Activated CD4-positive, alpha-beta T cell treated with anti-CD3 and anti-CD28 coated beads for 24 hours (primary cell): Measurements from ENCODE around the gene DZIP1L.
A peak's percentile ranks its signal among the peaks of the same experiment; 100 is the strongest.
"Not testable (repeated sequence)": the region's sequence is repeated elsewhere in the genome, so short reads cannot be mapped to it uniquely, and the experiment has no call there.

Experiments
- DNase-seq, 2 donors: peaks; one replicate each; pipeline ENCODE4 v3.0.0-alpha.2; 2020; ENCODE audit warnings: low read depth in 2 of 2

The DZIP1L gene, protein sequence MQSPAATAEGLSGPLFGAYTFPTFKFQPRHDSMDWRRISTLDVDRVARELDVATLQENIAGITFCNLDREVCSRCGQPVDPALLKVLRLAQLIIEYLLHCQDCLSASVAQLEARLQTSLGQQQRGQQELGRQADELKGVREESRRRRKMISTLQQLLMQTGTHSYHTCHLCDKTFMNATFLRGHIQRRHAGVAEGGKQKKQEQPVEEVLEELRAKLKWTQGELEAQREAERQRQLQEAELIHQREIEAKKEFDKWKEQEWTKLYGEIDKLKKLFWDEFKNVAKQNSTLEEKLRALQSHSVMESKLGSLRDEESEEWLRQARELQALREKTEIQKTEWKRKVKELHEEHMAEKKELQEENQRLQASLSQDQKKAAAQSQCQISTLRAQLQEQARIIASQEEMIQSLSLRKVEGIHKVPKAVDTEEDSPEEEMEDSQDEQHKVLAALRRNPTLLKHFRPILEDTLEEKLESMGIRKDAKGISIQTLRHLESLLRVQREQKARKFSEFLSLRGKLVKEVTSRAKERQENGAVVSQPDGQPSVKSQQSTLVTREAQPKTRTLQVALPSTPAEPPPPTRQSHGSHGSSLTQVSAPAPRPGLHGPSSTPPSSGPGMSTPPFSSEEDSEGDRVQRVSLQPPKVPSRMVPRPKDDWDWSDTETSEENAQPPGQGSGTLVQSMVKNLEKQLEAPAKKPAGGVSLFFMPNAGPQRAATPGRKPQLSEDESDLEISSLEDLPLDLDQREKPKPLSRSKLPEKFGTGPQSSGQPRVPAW

DNA sequence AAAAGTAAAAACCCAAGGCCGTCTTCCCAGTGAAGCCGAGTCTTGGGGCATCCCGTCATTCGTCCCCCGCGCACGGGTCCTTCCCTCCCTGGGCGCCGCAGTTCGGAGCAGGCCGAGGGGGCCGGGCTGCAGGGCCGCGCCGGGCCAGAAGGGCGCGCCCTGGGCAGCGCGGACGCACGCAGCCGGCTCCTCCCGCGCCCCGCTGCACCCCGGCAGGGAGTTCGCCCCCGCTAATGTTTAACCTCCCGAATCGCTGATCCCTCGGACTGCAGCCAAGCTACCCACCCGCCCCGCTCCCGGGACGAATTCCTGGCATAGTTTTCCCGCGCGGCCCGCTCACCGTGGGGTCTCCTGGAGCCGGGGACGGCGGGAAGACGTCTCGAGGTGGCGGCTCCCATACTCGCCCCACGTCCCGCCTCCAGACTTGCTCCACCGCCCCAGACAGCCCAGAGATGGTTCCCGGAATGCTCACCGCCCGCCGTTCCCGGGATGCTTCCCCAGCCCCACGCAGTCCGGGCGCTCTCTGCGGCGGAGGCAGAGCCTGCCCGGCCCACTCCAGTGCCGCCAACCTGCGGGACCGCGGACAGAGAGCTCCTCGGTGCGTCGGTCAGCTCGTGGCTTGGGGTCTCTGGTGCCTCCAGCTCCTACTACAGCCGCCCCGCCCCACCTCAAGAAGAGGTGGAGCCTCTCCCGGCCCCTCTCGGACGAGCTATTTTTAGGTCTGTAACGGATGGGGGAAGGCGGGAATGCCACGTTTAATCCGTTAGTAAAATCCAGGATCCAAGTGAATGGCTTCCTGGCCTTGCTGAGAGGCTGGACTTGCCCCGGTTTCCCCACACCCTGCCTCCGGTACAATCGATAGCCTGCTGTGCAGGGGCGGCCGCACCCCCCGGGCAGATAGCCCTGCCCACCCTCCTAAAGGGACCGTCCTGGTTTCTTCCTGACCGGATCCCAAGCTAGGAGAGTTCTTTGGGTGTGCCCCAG, at the start of gene DZIP1L:
Gene DZIP1L (minus strand): TSS at position 621 of the 984 bp plus-strand sequence. CDS start 11,637 bp downstream, outside the sequence.
- DNase-seq, result peak in 1 of 2 donors; percentile 22

DNA sequence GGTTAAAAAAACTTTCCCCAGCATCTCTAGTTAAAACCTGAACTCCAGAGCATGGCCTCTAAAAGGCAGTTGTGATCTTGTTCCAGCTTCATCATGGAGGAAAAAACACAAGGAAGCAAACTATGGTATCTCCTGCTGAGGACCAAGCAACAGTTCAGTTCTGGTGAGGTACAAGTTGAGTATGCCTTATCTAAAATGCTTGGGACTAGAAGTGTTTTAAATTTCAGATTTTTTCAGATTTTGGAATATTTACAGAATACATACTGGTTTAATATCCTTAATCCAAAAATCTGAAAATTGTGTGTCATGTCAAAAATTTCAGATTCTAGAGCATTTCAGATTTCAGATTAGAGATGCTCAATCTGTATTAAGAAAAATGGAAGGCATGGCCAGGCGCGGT, 49.7 kb upstream of the DZIP1L start:
- DNase-seq, result no peak

DNA sequence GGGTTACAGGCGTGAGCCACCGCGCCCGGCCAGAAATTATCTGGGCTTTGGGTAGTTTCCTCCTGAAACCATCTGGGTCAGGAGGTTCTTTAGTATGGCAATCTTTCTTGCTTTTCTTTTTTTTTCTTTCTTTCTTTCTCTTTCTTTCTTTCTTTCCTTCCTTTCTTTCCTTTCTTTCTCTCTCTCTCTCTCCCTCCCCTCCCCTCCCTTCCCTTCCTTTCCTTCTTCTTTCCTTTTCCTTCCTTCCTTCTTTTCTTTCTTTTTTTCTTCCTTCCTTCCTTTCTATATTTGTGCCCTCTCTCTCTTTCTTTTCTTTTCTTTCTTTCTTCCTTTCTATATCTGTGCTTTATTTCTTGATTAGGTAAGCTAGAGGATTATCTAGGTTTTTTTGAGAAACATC, 42.3 kb upstream of the DZIP1L start:
- no peak for DNase-seq

DNA sequence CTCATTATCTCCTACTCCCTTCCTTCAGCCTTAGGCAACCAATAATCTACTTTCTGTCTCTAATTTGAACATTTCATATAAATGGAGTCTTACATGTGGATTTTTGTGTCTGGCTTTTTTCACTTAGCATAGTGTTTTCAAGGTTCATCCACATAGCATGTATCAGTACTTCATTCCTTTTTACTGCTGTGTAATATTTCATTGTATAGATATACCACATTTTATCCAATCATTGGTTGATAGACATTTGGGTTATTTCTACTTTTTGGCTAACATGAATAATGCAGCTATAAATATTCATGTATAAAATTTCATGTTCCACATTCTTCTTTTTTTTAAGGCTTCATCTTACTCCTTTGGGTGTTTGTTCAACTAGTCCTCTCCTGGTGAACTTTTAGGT, 39.1 kb upstream of the DZIP1L start:
- no peak for DNase-seq

DNA sequence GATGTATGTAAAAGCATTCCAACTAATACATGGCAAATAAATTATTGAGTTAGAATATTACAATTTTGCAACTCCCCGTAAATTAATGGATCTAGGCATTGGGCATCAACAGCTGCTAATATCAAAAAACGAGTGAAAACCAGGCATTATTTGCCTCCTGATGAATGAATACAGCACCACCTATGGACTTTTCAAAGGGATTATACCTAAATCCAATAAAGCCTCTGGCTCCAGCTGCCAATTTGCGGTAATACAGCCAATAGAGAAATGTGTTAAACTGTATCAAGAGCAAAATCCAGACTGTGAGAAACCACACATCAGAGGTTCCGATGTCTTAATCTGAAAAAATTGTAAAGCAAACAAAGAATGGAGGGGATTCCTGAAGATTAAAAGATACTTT, 33.1 kb upstream of the DZIP1L start:
- DNase-seq, result no peak

DNA sequence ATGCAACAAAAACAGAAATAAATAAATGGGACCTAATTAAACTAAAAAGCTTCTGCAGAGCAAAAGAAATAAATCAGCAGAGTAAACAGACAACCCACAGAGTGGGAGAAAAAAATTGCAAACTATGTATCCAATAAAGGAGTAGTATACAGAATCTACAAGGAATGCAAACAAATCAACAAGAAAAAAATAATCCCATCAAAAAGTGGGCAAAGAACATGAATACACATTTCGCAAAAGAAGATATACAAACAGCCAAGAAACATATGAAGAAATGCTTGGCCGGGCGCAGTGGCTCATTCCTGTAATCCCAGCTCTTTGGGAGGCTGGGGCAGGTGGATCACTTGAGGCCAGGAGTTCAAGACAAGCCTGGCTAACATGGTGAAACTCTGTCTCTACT, 26.8 kb upstream of the DZIP1L start:
- DNase-seq, result not testable (repeated sequence)

DNA sequence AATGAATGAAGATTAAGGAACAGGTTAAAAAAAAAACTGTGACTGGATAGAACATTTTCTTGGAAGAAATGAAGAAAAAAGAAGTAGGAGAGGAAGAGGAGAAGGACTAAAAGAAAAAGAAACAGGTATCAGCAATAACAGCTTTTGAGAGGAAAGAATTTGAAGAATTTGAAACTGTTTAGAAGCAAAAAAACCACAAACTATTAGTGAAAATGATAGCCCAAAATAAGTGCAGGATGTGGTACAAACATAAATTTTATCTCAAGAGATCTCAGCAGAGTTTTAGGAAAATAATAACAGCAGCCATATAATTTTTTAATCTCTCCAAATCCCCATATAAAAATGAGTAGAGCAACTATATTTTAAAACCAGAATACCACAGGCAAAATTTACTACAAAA, 25.5 kb upstream of the DZIP1L start:
- DNase-seq, result no peak

DNA sequence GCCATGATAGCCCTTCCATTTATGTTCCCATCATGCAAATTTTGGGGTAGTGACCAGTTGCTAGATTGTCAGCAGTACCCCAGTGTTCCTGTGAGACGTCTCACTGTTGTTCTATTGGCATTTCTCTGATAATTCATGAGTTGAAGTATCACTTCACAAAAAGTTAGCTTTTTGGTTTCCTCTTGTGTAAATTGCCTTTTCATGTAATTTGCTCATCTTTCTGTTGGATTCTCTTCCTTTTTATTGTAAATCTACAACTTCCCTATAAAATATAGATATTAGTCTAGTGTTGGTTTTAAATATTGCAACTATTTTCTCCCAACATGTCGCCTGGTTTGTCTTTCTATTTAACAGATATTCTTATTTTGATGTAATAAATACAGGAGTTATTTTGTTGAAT, 24.3 kb upstream of the DZIP1L start:
- no peak for DNase-seq

DNA sequence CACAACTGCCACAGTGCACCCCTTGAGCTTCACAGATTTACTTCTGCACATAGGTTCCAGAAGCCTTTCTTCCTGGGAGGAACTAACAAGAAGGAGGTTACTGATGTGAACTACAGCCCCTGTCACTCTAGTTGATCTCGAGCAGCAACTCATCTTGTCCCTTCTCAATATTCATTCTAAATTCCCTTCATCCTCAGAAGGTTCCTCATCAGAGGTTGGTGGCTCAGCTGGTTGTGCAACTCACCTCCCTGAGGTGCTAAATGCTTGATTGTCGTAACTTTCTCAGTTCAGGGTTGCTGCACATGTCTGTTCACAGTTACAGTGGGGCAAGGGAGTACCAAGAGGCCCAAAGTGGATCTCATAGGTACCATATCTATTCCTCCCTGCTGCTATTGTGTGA, 22.5 kb upstream of the DZIP1L start:
- no peak for DNase-seq

DNA sequence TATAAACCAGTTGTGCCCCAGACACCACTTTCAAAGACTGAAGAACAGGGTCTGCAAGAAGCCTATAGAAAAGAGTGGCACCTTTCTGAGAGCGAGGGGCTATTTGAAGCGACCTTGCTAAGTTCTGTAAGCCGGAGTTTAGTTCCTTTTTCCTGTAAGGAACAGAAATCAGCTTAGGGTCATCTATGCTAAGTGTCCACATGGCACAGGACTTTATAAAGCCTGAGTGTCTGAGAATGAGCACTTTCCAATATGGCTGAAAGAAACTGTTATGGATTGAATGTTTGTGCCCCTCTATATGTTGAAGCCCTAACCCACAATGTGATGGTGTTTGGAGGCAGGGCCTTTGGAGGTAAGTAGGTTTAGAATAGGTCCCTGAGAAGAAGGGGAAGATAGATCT, 20.8 kb upstream of the DZIP1L start:
- DNase-seq, result no peak

DNA sequence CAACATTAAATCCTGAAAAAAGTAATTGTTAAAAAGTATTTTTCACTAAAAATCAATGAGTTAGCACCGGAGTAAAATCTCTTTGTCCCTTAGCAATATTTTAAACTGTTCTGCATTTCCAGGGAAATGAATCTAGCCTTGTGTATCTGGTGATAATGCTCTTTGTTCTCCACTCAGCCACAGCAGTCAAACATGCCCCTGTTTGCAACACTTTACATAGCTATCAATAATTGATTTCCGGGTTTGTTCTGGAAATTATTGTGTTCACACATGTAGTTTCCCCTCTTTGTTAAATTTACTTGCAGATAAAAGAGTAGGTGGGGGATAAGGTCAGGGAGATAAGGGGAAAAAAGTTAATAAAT, 20.4 kb upstream of the DZIP1L start:
- no peak for DNase-seq

DNA sequence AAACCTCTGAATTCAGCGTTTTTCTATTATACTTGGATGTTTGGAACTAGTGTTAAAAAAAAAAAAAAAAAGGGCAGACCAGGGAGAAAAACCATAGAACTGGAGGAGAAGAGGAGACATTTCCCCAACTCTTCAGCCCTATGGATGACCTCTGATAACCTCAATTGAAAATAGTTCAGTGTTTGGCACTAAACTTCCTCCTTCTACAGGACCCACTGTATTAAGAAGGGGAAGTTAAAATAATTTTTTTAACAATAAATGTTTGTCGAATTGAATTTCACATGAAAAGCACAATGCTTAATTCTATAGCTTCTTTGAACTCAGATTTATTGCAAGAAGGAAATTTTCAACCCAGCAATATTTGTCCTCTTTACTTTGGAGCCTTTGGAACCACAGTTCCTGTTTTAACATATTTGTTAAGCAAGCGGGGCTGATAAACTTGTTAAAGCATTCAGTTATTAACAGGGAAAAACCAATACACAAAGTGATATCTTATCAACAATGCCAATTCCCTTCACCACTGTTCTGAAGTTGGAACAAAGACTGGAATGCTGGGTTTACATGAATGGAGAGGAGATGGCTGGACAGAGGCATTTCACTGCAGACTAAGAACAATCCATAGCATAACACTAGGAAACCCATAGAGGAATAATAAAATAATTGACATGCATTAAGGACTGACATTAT, 19.9 kb upstream of the DZIP1L start:
- DNase-seq, result no peak

DNA sequence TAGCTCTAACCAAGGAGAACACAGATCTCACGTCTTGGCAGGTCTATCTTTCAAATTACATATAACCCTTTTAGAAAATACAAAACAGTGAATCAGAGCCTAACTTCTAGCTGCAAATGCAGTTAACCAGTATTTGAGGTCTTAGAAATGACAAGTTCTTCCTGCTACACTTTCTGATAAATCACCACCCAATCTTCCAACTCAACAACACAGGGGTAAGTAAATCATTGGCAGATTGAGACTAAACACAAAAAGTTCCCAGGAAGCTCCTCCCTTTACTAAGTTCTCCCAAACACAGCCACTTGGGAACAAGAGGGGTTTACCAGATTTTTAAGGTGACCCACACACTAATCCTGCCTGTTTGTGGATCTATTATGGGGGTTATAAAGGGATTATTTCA, 16.8 kb upstream of the DZIP1L start, which contains the start of gene A4GNT:
Gene A4GNT (minus strand): TSS at position 152 of the 400 bp plus-strand sequence. CDS start 1,134 bp downstream, outside the sequence.
- DNase-seq, result no peak

DNA sequence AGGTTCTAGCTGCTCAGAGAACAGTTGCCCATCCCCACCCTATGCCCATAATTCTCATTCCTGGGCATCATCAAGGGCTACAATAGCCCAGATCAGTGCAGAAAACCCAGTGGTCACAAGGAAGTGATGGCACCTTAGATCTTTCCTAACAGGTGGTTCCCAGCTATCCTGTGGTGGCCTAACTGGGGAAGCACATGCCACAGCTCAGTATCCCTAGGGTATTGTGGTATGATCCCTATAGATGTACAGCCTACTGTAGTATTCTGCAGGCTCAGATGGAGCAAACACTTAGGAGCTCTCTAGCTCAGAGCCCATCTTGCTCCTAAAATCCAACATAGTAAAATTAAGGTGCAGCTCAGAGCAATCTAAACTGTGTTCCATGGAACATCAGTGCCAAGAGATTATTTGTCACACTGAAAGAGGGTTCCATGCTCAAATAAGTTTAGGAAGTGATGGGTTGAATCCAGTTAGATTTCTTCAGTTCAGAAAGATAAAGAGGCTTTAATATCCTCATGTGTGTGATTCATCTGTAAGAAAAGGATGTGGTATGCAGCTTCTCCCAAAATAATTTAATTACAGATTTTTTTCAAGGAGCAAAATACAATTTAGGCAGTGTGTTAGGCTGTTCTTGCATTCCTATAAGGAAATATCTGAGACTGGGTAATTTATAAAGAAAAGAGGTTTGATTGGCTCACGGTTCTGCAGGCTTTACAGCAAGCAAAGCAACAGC, 12.4 kb upstream of the DZIP1L start:
- DNase-seq, result no peak

DNA sequence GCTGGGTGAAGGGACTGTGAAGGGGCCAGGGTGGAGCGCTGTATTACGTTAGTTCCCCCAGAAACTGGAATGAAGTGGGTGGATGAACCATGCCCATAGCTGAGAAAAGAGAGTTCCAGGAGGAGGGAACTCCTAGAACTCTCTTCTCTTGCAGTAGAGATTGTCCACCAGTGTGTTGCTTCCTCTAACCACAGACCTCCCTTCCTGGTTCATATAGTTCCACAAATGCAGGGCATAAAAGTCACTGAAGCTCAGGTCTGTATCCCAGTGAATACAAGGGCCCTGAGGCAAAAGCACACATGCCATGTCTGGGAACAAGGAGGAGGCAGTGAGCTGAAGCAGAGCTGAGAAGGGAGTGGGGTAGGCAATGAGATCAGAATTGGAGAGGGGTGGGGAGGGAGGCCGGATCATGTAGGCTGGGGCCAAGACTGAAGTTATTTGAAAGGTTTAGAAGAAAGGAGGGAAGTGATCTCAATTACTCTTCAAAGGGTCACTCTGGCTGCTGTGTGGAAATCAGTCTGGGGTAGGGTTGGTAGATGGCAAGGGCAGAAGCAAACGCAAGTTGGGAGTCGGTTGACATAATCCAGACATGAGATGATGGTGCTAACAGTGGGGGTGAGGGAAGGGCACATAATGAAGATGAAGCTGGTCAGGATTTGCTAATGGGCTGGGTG, 10.3 kb upstream of the DZIP1L start:
- no peak for DNase-seq

DNA sequence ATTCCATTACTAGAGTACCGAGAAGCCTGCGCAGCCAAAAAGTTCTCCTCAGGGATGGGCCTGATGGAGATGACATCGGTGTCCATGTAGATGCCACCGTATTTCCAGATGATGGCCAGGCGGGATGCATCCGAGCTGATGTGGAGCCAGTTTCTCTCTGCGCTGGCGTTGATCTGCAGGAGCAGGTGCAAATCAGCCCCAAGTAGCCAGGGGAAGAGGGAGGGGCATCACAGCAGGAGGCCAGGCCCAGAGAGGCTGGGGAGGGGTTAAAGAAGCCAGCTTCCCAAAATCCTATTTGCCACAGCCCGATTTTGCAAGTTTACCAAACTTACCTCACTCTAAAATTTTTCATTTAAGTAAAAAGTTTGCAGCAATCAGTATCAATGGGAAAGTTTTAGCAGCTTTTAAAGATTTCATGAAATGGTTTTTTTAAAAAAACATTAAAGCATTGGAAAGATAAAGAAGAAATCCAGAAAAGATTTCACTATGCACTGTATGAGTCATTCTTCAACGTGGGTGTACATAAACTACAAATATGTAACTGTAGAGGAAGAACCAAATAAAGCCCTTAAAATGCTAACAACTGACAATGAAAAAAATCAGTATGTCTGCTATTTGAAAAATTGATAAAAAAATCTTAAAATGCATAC, 9.4 kb upstream of the DZIP1L start:
- no peak for DNase-seq

DNA sequence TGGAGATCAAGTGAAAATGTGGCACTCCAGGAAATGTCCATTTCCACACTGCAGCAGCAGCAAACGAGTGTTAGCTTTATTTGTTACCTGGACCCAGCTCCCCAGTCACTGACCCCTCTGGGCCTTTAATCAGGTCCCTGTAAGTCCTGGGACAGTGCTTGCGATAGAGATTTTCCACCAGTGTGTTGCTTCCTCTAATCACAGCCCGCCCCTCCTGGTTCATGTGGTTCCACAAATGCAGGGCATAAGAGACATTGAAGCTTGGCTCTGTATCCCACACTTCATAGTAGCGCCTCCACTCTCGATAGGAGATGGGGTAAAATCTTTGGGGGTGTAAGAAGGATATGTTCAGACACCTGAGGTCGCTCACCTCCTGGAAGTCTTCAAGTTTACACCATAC, 8.8 kb upstream of the DZIP1L start:
- no peak for DNase-seq

DNA sequence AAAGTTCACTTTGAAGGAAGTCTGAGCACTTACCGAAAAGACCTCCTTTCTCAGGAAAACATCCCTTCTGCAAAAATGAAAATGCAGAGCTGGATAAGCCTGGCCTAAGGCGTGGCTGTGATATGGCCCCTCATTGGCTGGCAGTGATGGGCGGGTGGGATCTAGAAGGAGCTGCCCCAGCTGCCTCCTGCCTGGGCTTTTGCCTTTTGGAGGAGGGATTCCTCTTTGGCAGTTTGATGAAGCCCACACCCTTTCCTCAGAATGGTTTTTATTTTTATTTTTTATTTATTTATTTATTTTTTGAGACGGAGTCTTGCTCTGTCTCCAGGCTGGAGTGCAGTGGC, 4.0 kb upstream of the DZIP1L start:
- no peak for DNase-seq

DNA sequence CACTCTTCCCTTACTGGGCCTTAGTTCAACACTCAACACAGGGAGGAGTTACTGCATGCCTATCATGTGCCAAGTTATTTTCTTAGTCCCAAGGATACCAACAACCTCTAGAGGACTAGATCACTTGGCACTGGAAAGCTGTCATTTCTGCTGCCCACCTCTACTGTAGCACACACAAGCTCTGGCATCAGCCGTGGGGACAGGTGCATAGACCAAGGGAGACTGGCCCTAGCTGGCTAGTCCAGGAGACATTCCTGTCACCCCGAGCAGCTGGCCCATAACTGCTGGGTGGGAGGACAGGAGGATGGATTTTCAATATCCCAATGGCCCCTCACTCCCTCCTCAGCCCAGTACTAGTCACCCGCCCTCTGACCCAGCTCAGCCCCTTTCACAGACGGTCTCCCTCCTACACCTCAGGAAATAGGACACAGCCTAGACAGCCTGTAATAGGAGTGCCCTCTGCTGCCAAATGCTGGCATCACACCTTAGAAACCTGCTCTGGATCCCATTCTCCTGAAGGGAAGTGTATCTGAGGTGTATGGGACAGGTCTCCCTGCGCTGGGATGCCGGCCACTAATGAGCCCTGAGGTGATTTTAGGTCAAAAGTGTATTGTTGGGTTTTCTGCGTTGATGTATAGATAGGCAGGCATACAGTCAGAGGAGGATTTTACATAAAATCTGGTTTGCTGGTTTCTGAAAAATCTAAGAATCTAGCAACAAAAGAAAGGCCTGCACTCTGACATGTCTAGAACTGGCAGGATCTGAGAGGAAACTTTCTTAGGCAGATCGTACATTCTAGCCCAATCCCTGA, 3.4 kb upstream of the DZIP1L start:
- DNase-seq, result peak; percentile 24 to 52
